Ovary (tissue), 3 donors: ENCODE results near the gene NKAIN2.

Experiments used
- POLR2A ChIP-seq: fragments of 450-650 bp; IDR thresholded peaks from one replicate; pipeline ENCODE4 v1.6.1; 2017; ENCODE audit warnings: antibody characterized with exemption, mild to moderate bottlenecking, moderate library complexity
- TF ChIP-seq, protein P1 (sequence below), 3 donors: fragments of 450-650 bp in 2 of 3; fragments of 200-600 bp in 1 of 3; IDR thresholded peaks; one replicate each; pipeline versions ENCODE4 v1.5.1 to v1.8.0; 2016 to 2022; ENCODE audit warnings: antibody characterized with exemption in 3 of 3, mild to moderate bottlenecking in 1 of 3
- donor health status: DM: no; HTN: no; CAD: no.

DNA sequence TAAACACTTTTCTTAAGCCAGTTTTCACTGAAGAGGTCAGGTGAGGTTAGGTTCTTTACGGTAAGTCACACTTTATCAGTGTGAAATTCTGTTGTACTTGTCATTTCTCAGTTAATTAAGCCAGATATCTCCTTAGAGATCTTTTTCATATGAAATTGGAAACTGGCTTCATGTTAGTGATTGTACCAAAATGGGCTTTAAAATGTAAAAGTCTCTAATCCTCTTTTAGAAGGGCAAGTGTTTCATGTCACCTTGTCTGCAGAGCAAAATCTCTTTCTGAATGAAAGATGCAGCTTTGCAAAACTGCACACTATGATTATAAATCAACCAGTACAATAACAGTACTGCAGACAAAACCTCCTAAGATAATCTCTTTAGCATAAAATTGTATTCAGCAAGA lies 949.3 kb downstream of the NKAIN2 start:
- TF ChIP-seq, protein P1, sequence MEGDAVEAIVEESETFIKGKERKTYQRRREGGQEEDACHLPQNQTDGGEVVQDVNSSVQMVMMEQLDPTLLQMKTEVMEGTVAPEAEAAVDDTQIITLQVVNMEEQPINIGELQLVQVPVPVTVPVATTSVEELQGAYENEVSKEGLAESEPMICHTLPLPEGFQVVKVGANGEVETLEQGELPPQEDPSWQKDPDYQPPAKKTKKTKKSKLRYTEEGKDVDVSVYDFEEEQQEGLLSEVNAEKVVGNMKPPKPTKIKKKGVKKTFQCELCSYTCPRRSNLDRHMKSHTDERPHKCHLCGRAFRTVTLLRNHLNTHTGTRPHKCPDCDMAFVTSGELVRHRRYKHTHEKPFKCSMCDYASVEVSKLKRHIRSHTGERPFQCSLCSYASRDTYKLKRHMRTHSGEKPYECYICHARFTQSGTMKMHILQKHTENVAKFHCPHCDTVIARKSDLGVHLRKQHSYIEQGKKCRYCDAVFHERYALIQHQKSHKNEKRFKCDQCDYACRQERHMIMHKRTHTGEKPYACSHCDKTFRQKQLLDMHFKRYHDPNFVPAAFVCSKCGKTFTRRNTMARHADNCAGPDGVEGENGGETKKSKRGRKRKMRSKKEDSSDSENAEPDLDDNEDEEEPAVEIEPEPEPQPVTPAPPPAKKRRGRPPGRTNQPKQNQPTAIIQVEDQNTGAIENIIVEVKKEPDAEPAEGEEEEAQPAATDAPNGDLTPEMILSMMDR (IDR thresholded peaks at IDR 0.05): no peak
- TF ChIP-seq POLR2A: no peak
